HG02798 (cell line): Measurements from ENCODE around the gene RHOH.
"Not testable (repeated sequence)": the region's sequence is repeated elsewhere in the genome, so short reads cannot be mapped to it uniquely, and the experiment has no call there.

Source experiments
- ATAC-seq: cut with Tn5 transposase; IDR thresholded peaks from one replicate; pipeline ENCODE4 v1.9.1; 2021; ENCODE audit warnings: mild to moderate bottlenecking; ENCODE audit not compliant: unreplicated experiment, poor library complexity

The RHOH gene, protein sequence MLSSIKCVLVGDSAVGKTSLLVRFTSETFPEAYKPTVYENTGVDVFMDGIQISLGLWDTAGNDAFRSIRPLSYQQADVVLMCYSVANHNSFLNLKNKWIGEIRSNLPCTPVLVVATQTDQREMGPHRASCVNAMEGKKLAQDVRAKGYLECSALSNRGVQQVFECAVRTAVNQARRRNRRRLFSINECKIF

GRCh38 chr4:40196724-40197281 is at the start of gene RHOH:
Gene RHOH, plus strand, starts transcription at chr4:40197031. Its CDS starts 46,356 bp downstream, at chr4:40243387.
- ATAC-seq: peak; percentile 13

DNA sequence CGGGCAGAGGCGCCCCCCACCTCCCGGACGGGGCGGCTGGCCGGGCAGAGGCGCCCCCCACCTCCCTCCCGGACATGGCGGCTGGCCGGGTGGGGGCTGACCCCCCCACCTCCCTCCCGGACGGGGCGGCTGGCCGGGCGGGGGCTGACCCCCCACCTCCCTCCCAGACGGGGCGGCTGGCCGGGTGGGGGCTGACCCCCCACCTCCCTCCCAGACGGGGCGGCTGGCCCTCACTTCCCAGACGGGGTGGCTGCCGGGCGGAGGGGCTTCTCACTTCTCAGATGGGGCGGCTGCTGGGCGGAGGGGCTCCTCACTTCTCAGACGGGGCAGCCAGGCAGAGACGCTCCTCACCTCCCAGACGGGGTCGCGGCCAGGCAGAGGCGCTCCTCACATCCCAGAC is 49.3 kb upstream of the RHOH start:
- ATAC-seq: not testable (repeated sequence)

DNA sequence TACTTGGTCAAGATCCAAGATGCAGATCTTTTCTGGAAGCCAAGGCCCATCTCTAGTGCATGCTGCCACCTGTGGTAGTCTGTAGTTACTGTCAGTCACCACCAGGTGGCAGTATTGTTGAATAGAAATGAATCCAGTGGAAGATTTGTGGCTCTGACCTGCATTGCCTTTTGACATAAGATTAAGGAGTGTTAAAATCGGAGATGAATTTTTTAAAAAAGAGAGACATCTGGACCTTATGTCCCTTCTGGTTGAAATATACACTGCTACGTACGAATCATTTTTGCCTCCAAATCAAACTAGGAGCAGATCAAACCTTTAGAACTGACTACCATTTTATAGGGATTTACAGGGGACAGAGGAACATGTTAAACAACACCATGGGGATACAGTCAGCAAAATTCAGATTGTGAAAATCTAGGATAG is 46.9 kb upstream of the RHOH start:
- peak; percentile 72 for ATAC-seq

- no peak for ATAC-seq
Measured at GRCh38 chr4:40150932-40151331, 45.9 kb upstream of the RHOH start.

DNA sequence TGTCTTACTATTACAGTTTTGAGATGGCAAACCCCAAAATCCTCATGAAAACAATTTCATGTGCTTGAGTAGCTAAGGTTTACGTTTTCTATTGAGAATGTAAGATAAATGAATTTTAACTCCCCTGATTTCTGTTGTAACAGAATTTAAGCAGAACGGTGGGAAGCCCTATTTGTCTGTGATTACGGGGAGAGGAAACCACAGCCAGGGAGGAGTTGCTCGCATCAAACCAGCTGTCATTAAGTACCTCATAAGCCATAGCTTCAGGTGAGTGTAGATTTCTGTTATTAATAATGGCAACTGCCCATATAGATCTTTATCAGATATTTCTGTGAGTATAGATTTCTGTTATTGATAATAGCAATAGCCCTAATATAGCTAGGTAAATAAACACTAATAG is 44.2 kb upstream of the RHOH start:
- no peak for ATAC-seq

DNA sequence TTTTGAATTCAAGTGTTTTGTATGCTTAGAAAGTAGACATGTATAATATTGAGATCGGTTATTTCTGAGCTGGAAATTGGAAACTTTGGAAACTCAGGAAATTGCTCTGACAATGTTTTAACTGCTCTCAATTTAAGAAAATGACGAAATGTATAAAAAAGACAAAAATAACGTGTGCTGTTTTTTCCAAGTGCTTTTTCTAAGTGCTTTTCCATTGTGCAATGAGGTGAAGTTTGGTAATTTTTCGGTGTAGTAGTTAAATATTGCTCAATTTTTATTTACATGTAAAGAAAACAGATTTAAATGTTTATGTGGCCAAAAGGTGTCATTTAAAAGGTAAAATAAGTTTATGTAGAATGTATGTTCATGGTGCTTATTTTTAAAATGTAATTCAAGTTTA is 39.4 kb upstream of the RHOH start:
- no peak for ATAC-seq

DNA sequence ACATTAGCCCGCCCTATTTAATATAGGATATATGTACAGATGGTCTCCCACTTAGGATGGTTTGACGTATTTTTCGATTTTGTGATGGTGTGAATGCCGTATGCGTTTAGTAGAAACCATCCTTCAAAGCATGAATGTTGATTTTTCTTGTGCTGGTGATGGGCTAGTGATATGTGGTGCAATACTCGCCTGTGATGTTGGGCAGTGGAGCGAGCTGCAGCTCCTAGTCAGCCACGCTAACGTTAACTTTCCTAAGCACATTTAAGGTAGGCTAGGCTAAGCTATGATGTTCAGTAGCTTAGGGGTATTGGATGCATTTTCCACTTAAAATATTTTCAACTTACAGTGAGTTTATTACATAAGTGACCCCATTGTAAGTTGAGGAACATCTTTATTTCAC is 36.6 kb upstream of the RHOH start:
- ATAC-seq: no peak

DNA sequence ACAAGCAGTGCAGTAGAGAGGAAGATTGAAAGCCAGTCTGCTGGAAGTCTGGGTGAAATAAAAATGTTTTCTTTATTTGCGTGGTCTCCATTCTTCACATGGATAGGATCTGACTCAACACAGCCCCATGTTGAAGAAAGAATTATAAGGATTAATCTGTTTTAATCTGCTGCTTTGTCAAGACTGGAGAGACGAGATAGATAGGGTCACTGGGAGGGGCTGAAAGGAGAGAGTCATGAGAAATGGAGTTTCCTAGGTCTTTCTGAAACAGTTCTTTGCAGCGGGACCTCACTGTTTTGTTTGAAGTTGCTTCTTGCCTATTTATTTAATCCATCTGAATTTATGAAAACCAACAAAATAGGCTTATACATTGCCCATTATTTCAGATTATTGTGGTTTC is 32.4 kb upstream of the RHOH start:
- no peak for ATAC-seq

DNA sequence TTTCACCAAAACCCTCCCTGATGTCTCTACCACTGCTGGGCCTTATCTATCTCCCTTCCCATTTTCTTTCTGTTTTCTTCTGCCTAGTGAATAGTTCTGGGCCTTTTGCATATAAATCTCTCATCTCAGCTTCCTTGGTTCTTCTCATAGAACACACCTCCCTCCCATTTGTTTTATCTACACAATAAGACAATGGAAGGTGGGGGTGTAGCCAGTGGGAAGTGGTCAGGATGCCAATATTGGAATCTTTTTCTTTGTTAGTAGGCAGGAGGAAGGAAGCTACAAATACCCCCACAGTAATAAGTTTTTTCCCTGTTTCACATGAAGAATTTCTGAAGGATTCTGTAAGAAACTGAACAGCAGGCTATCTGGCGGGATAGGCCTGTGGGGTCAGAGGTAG is 30.9 kb upstream of the RHOH start:
- no peak for ATAC-seq

- ATAC-seq: no peak
Measured at GRCh38 chr4:40168070-40168469, 28.8 kb upstream of the RHOH start.

DNA sequence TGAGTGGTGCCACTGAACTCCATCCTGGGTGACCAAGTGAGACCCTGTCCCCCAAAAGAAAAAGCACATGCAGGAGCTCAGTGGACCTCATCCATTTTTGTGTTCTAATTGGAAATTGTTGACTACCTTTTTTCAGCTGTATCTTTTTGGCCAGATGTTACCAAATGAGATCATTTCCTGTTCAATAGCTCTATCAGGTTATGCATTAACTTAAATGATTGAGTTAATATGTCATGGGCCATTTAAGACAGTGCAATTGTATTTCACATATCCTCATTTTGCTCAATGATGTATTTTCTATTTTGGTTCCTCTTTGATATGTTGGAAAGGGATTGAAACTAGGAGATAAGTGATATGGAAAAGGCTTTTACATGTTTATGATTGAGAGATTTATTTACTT is 26.2 kb upstream of the RHOH start:
- ATAC-seq: peak; percentile 55

GRCh38 chr4:40173470-40173875 is 23.4 kb upstream of the RHOH start:
- peak; percentile 73 for ATAC-seq

GRCh38 chr4:40176602-40177001 is 20.2 kb upstream of the RHOH start:
- ATAC-seq: no peak

DNA sequence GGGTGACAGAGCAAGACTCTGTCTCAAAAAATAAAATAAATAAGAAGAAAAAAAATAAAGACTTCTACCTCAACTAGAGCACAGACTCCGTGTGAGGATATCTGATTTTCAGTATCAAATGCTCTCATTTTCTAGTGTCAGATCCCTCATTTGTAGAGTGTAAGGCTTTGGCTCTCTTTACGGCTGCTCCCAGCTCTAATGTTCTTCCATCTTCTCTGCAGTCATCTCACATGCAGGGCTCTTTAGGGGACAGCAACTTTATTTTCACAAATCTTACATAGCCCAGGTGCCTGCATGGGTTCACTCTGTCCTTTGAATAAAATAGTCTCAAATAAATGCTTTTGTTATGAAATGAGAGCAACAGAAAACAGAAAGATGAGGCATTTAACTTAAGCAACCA is 19.2 kb upstream of the RHOH start:
- no peak for ATAC-seq

DNA sequence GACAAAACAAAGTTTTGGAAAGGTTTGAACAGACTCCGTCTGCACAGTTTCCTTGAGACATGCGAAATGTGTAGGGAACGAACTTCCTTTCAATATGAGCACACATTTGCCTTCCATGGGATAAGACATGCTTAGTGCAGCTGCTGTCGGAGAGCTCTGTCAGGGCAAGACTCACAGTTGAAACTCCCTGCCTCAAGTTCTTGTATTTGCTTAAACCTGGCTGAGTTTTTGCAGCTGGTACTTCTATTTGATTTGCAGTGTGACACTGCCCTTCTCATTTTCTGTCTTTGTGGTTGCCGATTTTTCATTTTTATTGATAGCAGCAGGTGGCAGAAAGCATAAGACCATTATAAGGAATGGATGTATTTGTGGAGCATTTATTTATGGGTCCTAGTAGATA is 18.2 kb upstream of the RHOH start:
- no peak for ATAC-seq

DNA sequence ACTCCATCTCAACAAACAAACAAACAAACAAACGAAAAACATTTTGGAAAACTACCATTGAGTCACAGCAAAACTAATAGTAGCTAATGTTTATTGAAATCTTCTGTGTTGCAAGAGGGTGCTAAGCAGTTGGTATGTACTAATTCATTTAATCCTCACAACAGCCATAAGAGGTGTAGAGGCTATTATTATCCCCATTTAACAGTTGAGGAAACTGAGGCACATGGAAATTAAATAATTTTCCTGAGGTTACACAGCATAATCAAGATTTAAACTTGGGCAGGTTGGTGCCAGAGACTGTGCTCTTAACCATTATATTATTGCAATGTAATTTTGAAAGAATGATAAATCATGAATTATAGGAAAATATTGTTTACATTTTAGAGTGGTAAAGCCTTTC is 17.5 kb upstream of the RHOH start:
- no peak for ATAC-seq

GRCh38 chr4:40180356-40180755 is 16.5 kb upstream of the RHOH start:
- ATAC-seq: no peak

DNA sequence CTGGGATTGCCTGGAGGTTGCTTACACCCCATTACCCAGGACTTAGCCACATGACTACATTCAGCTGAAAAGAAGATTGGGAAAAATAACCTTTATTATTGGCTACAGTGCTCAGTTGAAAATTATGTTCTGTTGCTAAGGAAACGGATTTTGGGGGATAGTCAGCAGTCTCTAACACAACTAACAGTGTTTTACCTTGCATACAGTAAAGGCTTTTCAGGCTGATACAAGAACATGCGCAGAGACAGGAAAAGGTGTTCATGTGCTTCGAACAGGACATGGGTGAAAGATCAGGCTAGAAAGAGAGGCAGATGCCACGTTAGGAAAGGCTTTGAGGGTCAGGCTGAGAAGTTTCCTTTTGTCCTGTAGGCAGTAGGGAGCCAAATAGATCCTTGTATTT is 14.8 kb upstream of the RHOH start:
- ATAC-seq: no peak

GRCh38 chr4:40182954-40183353 is 13.9 kb upstream of the RHOH start:
- no peak for ATAC-seq

DNA sequence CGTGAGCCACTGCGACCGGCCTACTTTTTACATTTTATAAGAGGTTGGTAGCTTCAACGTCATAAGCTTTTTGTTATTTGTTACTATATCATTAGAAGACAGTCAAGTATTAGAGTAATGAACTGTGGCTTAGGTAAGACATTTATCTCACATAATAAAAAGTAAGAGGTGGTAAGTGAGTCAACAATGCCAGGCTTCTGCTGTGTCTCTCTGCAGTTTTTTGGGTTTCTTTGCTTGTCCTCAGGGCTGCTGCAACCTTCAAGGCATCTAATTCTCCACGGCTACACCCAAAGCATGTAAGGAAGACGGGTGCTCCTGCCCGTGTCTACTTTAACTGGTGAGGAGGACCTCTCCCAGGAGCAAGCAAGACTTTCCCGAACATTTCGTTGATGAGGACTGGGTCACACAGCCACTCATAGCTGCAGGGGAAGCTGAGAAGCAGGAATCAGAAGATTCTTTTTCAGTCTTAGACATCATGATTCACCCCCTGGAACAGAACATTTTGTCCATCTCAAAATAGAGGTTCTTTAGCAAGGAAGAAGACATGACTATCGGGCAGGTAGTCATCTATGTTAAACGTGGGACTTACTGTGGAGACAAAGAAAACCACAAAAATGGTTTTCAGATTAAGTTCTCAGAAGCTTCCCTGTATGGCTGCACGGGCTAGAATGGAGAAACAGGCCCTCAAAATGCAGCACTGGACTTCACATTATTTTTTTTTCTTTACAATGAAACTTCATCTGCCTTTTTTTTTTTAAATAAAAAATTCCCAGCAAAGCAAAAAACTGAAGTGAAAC is 13.0 kb upstream of the RHOH start:
- peak; percentile 46 for ATAC-seq

- ATAC-seq: no peak
Measured at GRCh38 chr4:40185830-40186664, 10.8 kb upstream of the RHOH start.
